Spinal cord (tissue), 10 donors: ENCODE measurements around the gene NPTN. TPM values are rescaled to one million over a fixed set of nuclear protein-coding genes. Genes with fewer than 3 reads are reported as not detected.

Experiments used
- DNase-seq, 6 donors: peaks; one replicate each; pipeline versions ENCODE4 v3.0.0 to v3.0.0-alpha.2; 2013 to 2015; ENCODE audit warnings: low spot score in 6 of 6, low read depth in 4 of 6
- H3K27ac ChIP-seq: one replicate; pipeline ENCODE4 v1.5.1; 2013; ENCODE audit warnings: low read depth, low read length, control low read depth
- H3K27me3 ChIP-seq: one replicate; pipeline ENCODE4 v1.6.1; 2013; ENCODE audit warnings: low read length; ENCODE audit not compliant: control insufficient read depth, insufficient read depth
- H3K36me3 ChIP-seq: one replicate; pipeline ENCODE4 v1.6.1; 2013; ENCODE audit warnings: low read length; ENCODE audit not compliant: control insufficient read depth, insufficient read depth
- H3K4me1 ChIP-seq: one replicate; pipeline ENCODE4 v1.6.1; 2013; ENCODE audit warnings: low read length; ENCODE audit not compliant: control insufficient read depth, insufficient read depth
- H3K4me3 ChIP-seq: one replicate; pipeline ENCODE4 v1.5.1; 2013; ENCODE audit warnings: low read depth, low read length, control low read depth
- H3K9me3 ChIP-seq: one replicate; pipeline ENCODE4 v1.6.1; 2013; ENCODE audit warnings: low read length; ENCODE audit not compliant: control insufficient read depth, insufficient read depth
- WGBS: methylation state at CpG from one replicate; pipeline ENCODE4 v1.1.5; 2013; ENCODE audit warnings: missing lambda C conversion rate; ENCODE audit not compliant: insufficient coverage; 5-methylcytosine and 5-hydroxymethylcytosine counted together
- polyA plus RNA-seq, 2 donors: library from polyadenylated mRNA; unstranded; fragments of 120-200 nt; gene quantifications; one replicate each; pipeline ENCODE4 v1.2.1, GENCODE V29; 2013; ENCODE audit not compliant: insufficient read length in 2 of 2
- total RNA-seq, 2 donors: library from RNA; depleted of rRNA in 1 of 2; stranded (reverse); fragments of 120-200 nt in 1 of 2; fragments of >200 nt in 1 of 2; gene quantifications; one replicate each; pipeline versions ENCODE4 v1.2.3 to v1.2.4, GENCODE V29; 2013 to 2014
- donor health status: healthy.

The NPTN gene
- total and polyA plus RNA-seq, 4 donors: 138 to 235 (median 208) TPM

GRCh38 chr15:73538563-73539211, 94.5 kb downstream of the NPTN start:
- no peaks in the 10 kb centered on the region for H3K9me3 ChIP-seq
- no peaks in the 10 kb centered on the region for H3K4me1 ChIP-seq
- no peaks in the 10 kb centered on the region for H3K36me3 ChIP-seq
- no peak for DNase-seq
- H3K4me3 ChIP-seq: no peak overlapping the region
- 95% methylated on average over 4 of the region's 10 CpGs for WGBS
- no peaks in the 10 kb centered on the region for H3K27me3 ChIP-seq
- no peak overlapping the region for H3K27ac ChIP-seq

GRCh38 chr15:73538123-73538522, 95.1 kb downstream of the NPTN start:
- Histone ChIP-seq H3K9me3 (no peaks in the 10 kb centered on the region), H3K27me3 (no peaks in the 10 kb centered on the region), H3K4me1 (no peaks in the 10 kb centered on the region), H3K4me3 (no peak overlapping the region), H3K36me3 (no peaks in the 10 kb centered on the region), H3K27ac (no peak overlapping the region)
- DNase-seq: no peak
- WGBS: no CpG with 5 or more reads among the region's 2 CpGs

GRCh38 chr15:73530649-73531048, 102.5 kb downstream of the NPTN start:
- Histone ChIP-seq H3K36me3 (no peaks in the 10 kb centered on the region), H3K9me3 (no peaks in the 10 kb centered on the region), H3K4me1 (no peaks in the 10 kb centered on the region), H3K27ac (no peak overlapping the region), H3K4me3 (no peak overlapping the region), H3K27me3 (no peaks in the 10 kb centered on the region)
- DNase-seq: no peak
- 100% methylated on average over 1 of the region's 3 CpGs for WGBS

DNA sequence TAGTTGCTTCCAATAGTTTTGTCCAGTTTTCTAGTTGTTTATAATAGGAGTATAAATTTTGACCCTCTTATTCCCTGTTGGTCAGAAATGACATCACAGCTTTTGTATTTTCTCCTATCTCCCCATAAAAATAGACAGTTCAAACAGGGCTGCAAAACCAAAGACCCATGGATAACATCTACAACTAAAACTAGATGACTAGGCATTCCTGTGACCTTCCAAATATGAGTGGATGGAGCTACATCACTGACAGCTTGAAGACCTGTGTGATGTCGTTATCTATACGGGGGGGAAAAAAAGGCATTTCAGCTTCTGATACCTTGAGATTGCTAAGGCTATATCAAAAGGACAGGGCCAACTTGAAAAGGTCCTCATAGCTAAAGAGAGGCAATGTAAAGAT, 105.6 kb downstream of the NPTN start:
- WGBS: 85% methylated on average over 2 of the region's 2 CpGs
- H3K4me1 ChIP-seq: no peaks in the 10 kb centered on the region
- no peak for DNase-seq
- H3K9me3 ChIP-seq: no peaks in the 10 kb centered on the region
- H3K27ac ChIP-seq: no peak overlapping the region
- no peaks in the 10 kb centered on the region for H3K27me3 ChIP-seq
- H3K36me3 ChIP-seq: no peaks in the 10 kb centered on the region
- H3K4me3 ChIP-seq: no peak overlapping the region

GRCh38 chr15:73524919-73525318, 108.3 kb downstream of the NPTN start:
- H3K36me3 ChIP-seq: no peaks in the 10 kb centered on the region
- H3K27me3 ChIP-seq: no peaks in the 10 kb centered on the region
- H3K27ac ChIP-seq: no peak overlapping the region
- no peak for DNase-seq
- WGBS: no CpG with 5 or more reads among the region's 1 CpG
- H3K9me3 ChIP-seq: no peaks in the 10 kb centered on the region
- no peaks in the 10 kb centered on the region for H3K4me1 ChIP-seq
- H3K4me3 ChIP-seq: no peak overlapping the region

- H3K4me3 ChIP-seq: no peak overlapping the region
- H3K27ac ChIP-seq: no peak overlapping the region
- no CpG with 5 or more reads among the region's 1 CpG for WGBS
- DNase-seq: no peak
- no peaks in the 10 kb centered on the region for H3K36me3 ChIP-seq
- no peaks in the 10 kb centered on the region for H3K27me3 ChIP-seq
- no peaks in the 10 kb centered on the region for H3K9me3 ChIP-seq
- H3K4me1 ChIP-seq: no peaks in the 10 kb centered on the region
Measured at GRCh38 chr15:73522011-73522410, 111.2 kb downstream of the NPTN start.

DNA sequence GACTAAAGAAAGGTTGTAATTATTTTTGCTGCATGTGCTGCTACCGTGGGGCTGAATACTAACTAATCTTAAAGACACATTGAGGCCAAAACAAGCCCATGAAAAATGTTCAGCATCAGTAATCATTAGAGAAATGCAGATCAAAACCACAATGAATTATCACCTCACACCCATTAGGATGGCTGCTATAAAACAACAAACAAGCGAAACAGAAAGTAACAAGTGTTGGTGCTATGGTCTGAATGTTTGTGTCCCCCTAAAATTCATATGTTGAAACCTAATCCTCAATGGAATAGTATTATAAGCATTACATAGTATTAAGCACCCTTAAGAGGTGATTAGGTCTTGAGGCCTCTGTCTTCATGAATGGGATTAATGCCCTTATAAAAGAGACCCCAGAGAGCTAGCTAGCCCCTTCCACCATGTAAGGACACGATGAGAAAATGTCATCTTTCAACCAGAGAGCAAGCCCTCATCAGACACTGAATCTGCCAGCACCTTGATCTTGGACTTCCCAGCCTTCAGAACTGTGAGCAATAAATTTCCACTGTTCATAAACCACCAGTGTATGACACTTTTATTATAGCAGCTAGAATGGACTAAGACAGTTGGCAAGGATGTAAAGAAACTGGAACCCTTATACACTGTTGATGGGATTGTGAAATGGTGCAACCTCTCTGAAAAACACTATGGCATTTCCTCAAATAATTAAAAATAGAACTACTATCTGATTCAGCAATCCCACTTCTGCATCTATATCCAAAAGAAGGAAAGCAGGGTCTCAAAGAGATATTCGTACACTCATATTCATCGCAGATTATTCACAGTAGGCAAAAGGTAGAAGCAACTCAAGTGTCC, 114.1 kb downstream of the NPTN start:
- Histone ChIP-seq H3K27ac (no peak overlapping the region), H3K27me3 (no peaks in the 10 kb centered on the region), H3K4me3 (no peak overlapping the region), H3K36me3 (no peaks in the 10 kb centered on the region), H3K9me3 (no peaks in the 10 kb centered on the region), H3K4me1 (no peaks in the 10 kb centered on the region)
- 67% methylated on average over 1 of the region's 5 CpGs for WGBS
- peak in 2 of 6 donors; percentile 0 to 5 for DNase-seq

DNA sequence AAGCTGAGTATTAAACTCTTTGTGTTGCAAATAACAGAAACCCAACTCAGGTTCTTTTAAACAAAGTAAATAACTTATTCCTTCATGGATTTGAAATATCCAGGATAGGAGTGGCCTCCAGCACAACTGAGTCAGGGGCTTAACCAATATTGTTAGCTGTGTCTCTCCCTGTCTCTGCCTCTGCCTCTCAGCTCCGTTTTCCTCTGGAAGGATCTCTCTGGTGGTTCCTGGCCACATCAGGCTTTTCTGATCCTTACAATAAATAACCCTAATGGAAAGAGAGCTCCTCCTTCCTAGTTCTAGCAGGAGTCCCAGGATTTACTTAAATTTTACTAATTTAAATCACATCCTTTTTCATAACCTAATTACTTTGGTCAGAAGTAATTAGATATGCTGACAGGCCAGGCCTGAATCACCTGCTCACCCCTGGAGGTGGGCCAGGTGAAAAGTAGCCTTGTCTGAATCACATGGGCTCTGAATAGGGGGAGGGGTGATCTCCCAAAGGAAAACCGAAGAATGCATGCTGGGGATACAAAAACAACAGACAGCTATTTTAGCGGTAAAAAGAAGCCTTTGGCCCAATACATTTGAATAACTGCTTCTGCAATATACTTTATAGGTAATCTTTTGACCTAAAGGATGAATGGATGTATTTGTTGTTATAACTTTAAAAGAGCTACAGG, 114.9 kb downstream of the NPTN start:
- peak in 2 of 6 donors; percentile 10 to 20 for DNase-seq
- Histone ChIP-seq H3K27me3 (no peaks in the 10 kb centered on the region), H3K4me3 (no peak overlapping the region), H3K4me1 (no peaks in the 10 kb centered on the region), H3K36me3 (no peaks in the 10 kb centered on the region), H3K27ac (no peak overlapping the region), H3K9me3 (no peaks in the 10 kb centered on the region)
- WGBS: 0% methylated on average over 1 of the region's 3 CpGs

DNA sequence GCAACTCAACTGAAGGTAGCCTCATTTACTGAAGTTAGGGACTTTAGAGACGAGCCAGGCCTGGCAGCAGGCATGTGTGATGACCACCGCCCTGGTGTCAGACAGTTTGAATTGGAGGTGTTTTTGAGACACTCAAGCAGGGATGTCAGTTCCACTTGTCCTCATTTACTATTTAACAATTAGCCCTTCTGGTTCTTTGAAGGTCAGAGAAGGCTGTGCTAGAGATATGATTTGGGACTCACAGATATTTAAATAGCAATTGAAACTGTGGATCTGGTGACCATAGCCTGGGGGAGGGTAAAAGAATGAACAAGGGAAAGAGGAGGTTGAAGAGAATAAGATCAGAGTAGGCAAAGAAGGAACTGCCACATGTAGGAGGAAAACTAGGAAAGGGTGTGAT, 115.6 kb downstream of the NPTN start:
- H3K4me3 ChIP-seq: no peak overlapping the region
- WGBS: no CpG with 5 or more reads among the region's 2 CpGs
- no peak for DNase-seq
- no peaks in the 10 kb centered on the region for H3K27me3 ChIP-seq
- H3K4me1 ChIP-seq: no peaks in the 10 kb centered on the region
- no peaks in the 10 kb centered on the region for H3K36me3 ChIP-seq
- no peaks in the 10 kb centered on the region for H3K9me3 ChIP-seq
- no peak overlapping the region for H3K27ac ChIP-seq
